ENCODE results near the gene HMGCS1. TPM values are rescaled to one million over a fixed set of nuclear protein-coding genes. Genes with fewer than 3 reads are reported as not detected.

The HMGCS1 gene
- total and polyA plus RNA-seq, 8 donors: 11.4 to 33.1 (median 19.4) TPM

- ATAC-seq (peak in 2 of 4 donors; percentile 36 to 42), FAIRE-seq (no peak), DNase-seq (no peak)
- no peak overlapping the region for H3K4me3 ChIP-seq
- TF ChIP-seq CTCF (IDR thresholded peaks at IDR 0.05): no peak
- no peak overlapping the region for H3K27ac ChIP-seq
- no peaks in the 10 kb centered on the region for H3K27me3 ChIP-seq
- no peaks in the 10 kb centered on the region for H3K9me3 ChIP-seq
- intact Hi-C loops (cut with DNase I): no loop called here
- no peaks in the 10 kb centered on the region for H3K4me1 ChIP-seq
- H3K36me3 ChIP-seq: no peaks in the 10 kb centered on the region
- 18 to 20% methylated on average over 2 of the region's 2 CpGs for WGBS, 2 donors
These were observed 56.8 kb downstream of the HMGCS1 start for GRCh38 chr5:43256261-43256966.

- no peak overlapping the region for H3K27ac ChIP-seq
- no peak overlapping the region for H3K4me3 ChIP-seq
- no peaks in the 10 kb centered on the region for H3K27me3 ChIP-seq
- WGBS, 2 donors: 83 to 86% methylated on average over 2 of the region's 2 CpGs
- intact Hi-C loops (cut with DNase I): no loop called here
- TF ChIP-seq CTCF (IDR thresholded peaks at IDR 0.05): no peak
- ATAC-seq: no peak
- H3K4me1 ChIP-seq: no peaks in the 10 kb centered on the region
- FAIRE-seq: no peak
- no peaks in the 10 kb centered on the region for H3K36me3 ChIP-seq
- H3K9me3 ChIP-seq: no peaks in the 10 kb centered on the region
- DNase-seq: no peak
These were observed 57.5 kb downstream of the HMGCS1 start for GRCh38 chr5:43255704-43256103.

GRCh38 chr5:43251754-43252153, 61.5 kb downstream of the HMGCS1 start:
- intact Hi-C loops (cut with DNase I): no loop called here
- no peak for FAIRE-seq
- 67 to 71% methylated on average over 5 of the region's 5 CpGs for WGBS, 2 donors
- Histone ChIP-seq H3K9me3 (no peaks in the 10 kb centered on the region), H3K4me3 (no peak overlapping the region), H3K4me1 (no peaks in the 10 kb centered on the region), H3K27ac (no peak overlapping the region), H3K27me3 (no peaks in the 10 kb centered on the region), H3K36me3 (no peaks in the 10 kb centered on the region)
- no peak for ATAC-seq
- no peak for DNase-seq
- no peak for TF ChIP-seq CTCF (IDR thresholded peaks at IDR 0.05)

GRCh38 chr5:43245724-43246385, 67.4 kb downstream of the HMGCS1 start:
- Histone ChIP-seq H3K36me3 (no peaks in the 10 kb centered on the region), H3K9me3 (no peaks in the 10 kb centered on the region), H3K27me3 (no peaks in the 10 kb centered on the region), H3K4me1 (no peaks in the 10 kb centered on the region), H3K27ac (no peak overlapping the region), H3K4me3 (no peak overlapping the region)
- DNase-seq (no peak), ATAC-seq (no peak), FAIRE-seq (no peak)
- 85 to 89% methylated on average over 19 of the region's 19 CpGs for WGBS, 2 donors
- TF ChIP-seq CTCF (IDR thresholded peaks at IDR 0.05): no peak
- intact Hi-C loops (cut with DNase I): no loop called here
